Adrenal gland (tissue), 12 donors: Measurements from ENCODE around the gene TAS1R1. TPM values are rescaled to one million over a fixed set of nuclear protein-coding genes. Genes with fewer than 3 reads are reported as not detected.
A peak's percentile ranks its signal among the peaks of the same experiment; 100 is the strongest.

Experiments used
- DNase-seq, 7 donors: peaks; one replicate each; pipeline ENCODE4 v3.0.0-alpha.2; 2019 to 2020
- H3K27ac ChIP-seq, 5 donors: fragments of 200-600 bp; sonication (generic) in 4 of 5; 1 replicate in 3 of 5; 2 replicates in 2 of 5; pipeline versions ENCODE4 v1.5.1 to v1.8.0; 2016 to 2020; ENCODE audit warnings: mild to moderate bottlenecking in 1 of 5
- H3K27me3 ChIP-seq: fragments of 200-600 bp; 2 replicates; pipeline ENCODE4 v1.8.0; 2021
- H3K36me3 ChIP-seq, 2 donors: fragments of 200-600 bp; replicated peaks in 1 of 2; 1 replicate in 1 of 2; 2 replicates in 1 of 2; pipeline versions ENCODE4 v1.5.1 to v1.8.0; 2018 to 2022
- H3K4me1 ChIP-seq, 2 donors: fragments of 200-600 bp; replicated peaks in 1 of 2; 1 replicate in 1 of 2; 2 replicates in 1 of 2; pipeline versions ENCODE4 v1.5.1 to v1.8.0; 2018 to 2021
- H3K4me3 ChIP-seq, 4 donors: fragments of 200-600 bp; sonication (generic) in 3 of 4; one replicate each; pipeline ENCODE4 v1.5.1; 2016 to 2018
- H3K9me3 ChIP-seq, 3 donors: fragments of 200-600 bp; sonication (generic) in 1 of 3; replicated peaks in 1 of 3; 1 replicate in 2 of 3; 2 replicates in 1 of 3; pipeline versions ENCODE4 v1.5.1 to v1.8.0; 2016 to 2021
- POLR2A ChIP-seq, 2 donors: fragments of 450-650 bp; IDR thresholded peaks; one replicate each; pipeline ENCODE4 v1.6.1; 2017; ENCODE audit warnings: antibody characterized with exemption in 2 of 2, mild to moderate bottlenecking in 2 of 2, moderate library complexity in 1 of 2
- WGBS, 4 donors: extraction: QIAGEN DNeasy Blood & Tissue Kit in 2 of 4; methylation state at CpG; one replicate each; pipeline versions ENCODE4 v1.1.5 to v1.1.7; 2013 to 2017; 5-methylcytosine and 5-hydroxymethylcytosine counted together
- intact Hi-C, 2 donors: fragments of 100-400 bp; cut with DNase I; formaldehyde crosslinking; loops; one replicate each; pipeline versions ENCODE4 v1.14.1 to v1.15.0; 2022 to 2023
- polyA plus RNA-seq, 3 donors: library from polyadenylated mRNA; stranded (reverse); fragments of 200-250 nt in 2 of 3; fragments of 350-450 nt in 1 of 3; fragmentation: Illumina TruSeq in 1 of 3; extraction: RNeasy Lipid Tissue Mini Kit (QIAGEN cat#74804) in 1 of 3; gene quantifications; one replicate each; pipeline ENCODE4 v1.2.3, GENCODE V29; 2013 to 2014
- total RNA-seq, 9 donors: library from RNA; depleted of rRNA in 4 of 9; stranded (reverse); fragments of >200 nt in 4 of 9; fragments of 120-200 nt in 1 of 9; fragmentation: NEBNext Ultra II Directional in 1 of 9; extraction: Animal tissue kit (Norgen Biotek cat#: 25700) in 1 of 9; gene quantifications; one replicate each; pipeline versions ENCODE4 v1.1.0 to v1.2.4, GENCODE V29; 2013 to 2023
- TF ChIP-seq, protein P1 (sequence below), 6 experiments: fragments of 450-650 bp in 4 of 6; fragments of 200-600 bp in 2 of 6; sonication (generic) in 1 of 6; IDR thresholded peaks; 1 replicate in 5 of 6; 2 replicates in 1 of 6; pipeline versions ENCODE4 v1.5.1 to v1.8.0; 2016 to 2021; ENCODE audit warnings: antibody characterized with exemption in 6 of 6, mild to moderate bottlenecking in 2 of 6, moderate library complexity in 1 of 6
- donor health status: healthy with polysubstance abuse.
- donor health status: Bipolar disorder and iron deficiency.
- donor health status: DM: yes; HTN: yes; CAD: no.
- donor health status: DM: no; HTN: no; CAD: no.
- donor health status: DM: no; HTN: no; CAD: no.
- donor health status: DM: yes; HTN: yes; CAD: no.

Gene TAS1R1
- total and polyA plus RNA-seq, 12 donors = 0.11 to 0.83 (median 0.40) TPM; not detected in 5

DNA sequence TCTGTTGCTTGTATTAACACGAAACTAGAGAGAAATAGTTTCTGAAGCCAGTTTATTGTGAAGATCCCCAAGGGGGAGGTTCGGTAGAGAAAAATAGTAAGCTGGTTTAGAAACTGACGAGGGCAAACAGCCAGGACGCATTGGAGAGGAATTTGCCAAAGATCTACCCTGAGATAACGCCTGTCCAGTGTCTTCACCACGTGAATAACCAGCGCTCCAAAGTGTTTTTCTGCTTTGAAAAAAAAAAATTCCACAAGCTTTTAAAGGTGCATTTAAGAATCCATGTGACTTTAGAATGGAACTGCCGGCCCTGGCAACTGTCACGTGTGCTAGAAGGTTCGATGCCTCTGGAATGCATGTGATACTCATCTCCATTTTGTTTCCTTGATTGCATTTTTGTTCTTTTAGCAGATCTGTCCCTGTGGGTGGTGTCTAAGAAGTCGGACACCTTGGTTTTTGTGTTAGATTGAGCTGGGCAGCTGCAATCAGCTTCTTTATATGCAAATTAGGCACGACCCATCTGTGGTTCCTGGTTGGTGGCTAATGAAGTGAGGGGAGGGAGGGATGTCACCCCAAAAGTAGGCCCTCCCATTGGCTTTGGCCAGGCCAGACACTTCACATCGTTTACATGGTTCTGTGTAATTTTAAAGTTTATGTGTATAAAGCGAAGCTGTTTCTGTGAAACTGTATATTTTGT lies 68.3 kb downstream of the TAS1R1 start:
- no peak for TF ChIP-seq POLR2A (IDR thresholded peaks at IDR 0.05)
- TF ChIP-seq, protein P1, sequence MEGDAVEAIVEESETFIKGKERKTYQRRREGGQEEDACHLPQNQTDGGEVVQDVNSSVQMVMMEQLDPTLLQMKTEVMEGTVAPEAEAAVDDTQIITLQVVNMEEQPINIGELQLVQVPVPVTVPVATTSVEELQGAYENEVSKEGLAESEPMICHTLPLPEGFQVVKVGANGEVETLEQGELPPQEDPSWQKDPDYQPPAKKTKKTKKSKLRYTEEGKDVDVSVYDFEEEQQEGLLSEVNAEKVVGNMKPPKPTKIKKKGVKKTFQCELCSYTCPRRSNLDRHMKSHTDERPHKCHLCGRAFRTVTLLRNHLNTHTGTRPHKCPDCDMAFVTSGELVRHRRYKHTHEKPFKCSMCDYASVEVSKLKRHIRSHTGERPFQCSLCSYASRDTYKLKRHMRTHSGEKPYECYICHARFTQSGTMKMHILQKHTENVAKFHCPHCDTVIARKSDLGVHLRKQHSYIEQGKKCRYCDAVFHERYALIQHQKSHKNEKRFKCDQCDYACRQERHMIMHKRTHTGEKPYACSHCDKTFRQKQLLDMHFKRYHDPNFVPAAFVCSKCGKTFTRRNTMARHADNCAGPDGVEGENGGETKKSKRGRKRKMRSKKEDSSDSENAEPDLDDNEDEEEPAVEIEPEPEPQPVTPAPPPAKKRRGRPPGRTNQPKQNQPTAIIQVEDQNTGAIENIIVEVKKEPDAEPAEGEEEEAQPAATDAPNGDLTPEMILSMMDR (IDR thresholded peaks at IDR 0.05) = no peak
- peaks cover 14 to 24% of the 10 kb centered on the region in 2 donors for H3K4me1 ChIP-seq
- intact Hi-C loops = no loop called here
- no peak overlapping the region for H3K4me3 ChIP-seq
- H3K36me3 ChIP-seq = peaks cover 0 to 39% of the 10 kb centered on the region in 2 donors
- H3K9me3 ChIP-seq = no peaks in the 10 kb centered on the region
- no peaks in the 10 kb centered on the region for H3K27me3 ChIP-seq
- H3K27ac ChIP-seq = peak overlapping the region; percentile 10 to 95 (median 89)
- peak in 5 of 7 donors; percentile 54 to 83 (median 60) for DNase-seq
- WGBS, 4 donors = 64 to 79% (median 72%) methylated on average over 14 of the region's 14 CpGs

DNA sequence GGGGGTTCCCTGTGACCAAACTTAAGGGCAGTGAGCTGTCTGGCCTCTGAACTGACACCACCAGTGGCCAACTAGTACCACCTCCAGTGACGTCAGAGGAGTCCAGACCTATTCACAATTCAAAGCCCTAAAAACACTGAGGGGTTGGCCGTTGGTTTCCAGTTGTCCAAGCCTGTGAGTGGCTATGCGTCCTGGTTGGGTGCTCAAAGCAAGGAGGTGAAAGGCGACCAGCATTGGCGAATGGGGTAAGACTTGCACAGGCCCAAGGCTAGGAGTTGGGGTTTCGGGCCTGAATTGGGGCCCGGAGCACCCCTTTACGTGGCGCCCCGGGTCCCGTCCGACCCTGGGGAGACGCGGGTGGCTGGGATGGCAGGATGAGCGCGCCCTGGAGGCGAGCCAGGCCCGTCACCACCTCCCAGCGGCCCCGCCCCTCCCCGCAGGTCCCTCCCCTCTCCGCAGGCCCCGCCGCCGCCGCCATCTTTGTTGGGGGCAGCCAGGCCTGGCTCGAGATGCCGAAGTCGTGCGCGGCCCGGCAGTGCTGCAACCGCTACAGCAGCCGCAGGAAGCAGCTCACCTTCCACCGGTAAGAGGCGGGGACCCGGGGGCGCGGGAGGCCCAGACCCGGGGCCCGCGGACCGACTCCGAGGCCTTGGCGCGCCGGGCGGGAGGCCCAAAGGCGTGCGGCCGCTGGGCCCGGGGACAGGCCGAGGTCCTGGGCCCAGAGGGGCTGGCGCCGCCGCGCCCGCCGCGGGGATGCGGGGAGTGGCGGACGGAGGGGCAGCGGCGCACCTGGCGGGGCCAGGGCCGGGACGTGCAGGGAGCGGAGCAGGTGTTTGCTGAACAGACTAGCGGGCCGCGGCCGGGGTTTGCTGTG lies 69.8 kb downstream of the TAS1R1 start, which contains the start of gene THAP3:
Gene THAP3 (plus strand): TSS at position 159 of the 874 bp plus-strand sequence. CDS start 351 bp downstream, at position 510.
- intact Hi-C loops = no loop called here
- Histone ChIP-seq H3K9me3 (no peaks in the 10 kb centered on the region), H3K27me3 (no peaks in the 10 kb centered on the region)

DNA sequence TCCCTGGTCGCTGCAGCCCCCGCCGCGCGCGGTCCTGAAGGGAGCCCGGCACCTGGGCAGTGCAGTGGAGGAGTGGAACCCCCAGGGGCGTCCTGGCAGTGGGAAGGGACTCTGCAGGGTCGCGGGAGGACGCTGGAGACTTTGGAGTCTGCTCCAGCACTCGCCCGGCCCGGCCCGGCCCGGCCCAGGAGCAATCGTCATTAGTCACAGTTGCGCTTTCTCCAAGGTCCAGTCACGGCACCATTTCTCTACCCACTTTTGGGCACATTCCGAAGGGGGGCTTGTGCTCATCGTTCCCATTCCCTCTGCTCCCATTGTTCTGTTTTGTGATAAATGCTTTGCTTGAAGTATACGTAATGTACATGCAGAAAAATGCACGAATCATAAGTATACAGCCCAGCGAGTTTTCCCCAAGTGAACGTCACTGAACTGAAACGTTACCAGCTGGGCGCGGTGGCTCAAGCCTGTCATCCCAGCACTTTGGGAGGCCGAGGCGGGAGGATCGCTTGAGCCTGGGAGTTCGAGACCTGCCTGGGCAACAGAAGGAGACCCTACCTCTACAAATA lies 70.6 kb downstream of the TAS1R1 start:
- peak in 6 of 7 donors; percentile 39 to 67 (median 56) for DNase-seq
- TF ChIP-seq, protein P1 (IDR thresholded peaks at IDR 0.05) = peak in 1 of 6 experiments; percentile 16
- TF ChIP-seq POLR2A (IDR thresholded peaks at IDR 0.05) = peak in 1 of 2 donors; percentile 35
- Histone ChIP-seq H3K36me3 (peaks cover 0 to 47% of the 10 kb centered on the region in 2 donors), H3K4me3 (peak overlapping the region; percentile 28 to 91 (median 64)), H3K27me3 (no peaks in the 10 kb centered on the region), H3K9me3 (no peaks in the 10 kb centered on the region), H3K27ac (peak overlapping the region; percentile 60 to 95 (median 89)), H3K4me1 (peaks cover 14 to 24% of the 10 kb centered on the region in 2 donors)
- intact Hi-C loops = no loop called here
- 3 to 6% (median 4%) methylated on average over 19 to 32 of the region's 32 CpGs for WGBS, 4 donors

More for the DNA sequence above, 69.8 kb downstream of the TAS1R1 start, which contains the start of gene THAP3:
- WGBS, 4 donors = 0 to 1% (median 1%) methylated on average over 1 to 73 of the region's 73 CpGs
- Histone ChIP-seq H3K36me3 (peaks cover 0 to 47% of the 10 kb centered on the region in 2 donors), H3K4me3 (peak within 1 kb of the TSS; percentile 28 to 91 (median 64)), H3K27ac (peak within 1 kb of the TSS; percentile 60 to 95 (median 89)), H3K4me1 (peaks cover 14 to 24% of the 10 kb centered on the region in 2 donors)
- peak; percentile 87 to 91 (median 90) for DNase-seq
- peak in 1 of 2 donors; percentile 52 for TF ChIP-seq POLR2A (IDR thresholded peaks at IDR 0.05)
- TF ChIP-seq, protein P1 (IDR thresholded peaks at IDR 0.05) = no peak
